Activated CD8-positive, alpha-beta memory T cell treated with anti-CD3 and anti-CD28 coated beads for 36 hours (primary cell): Measurements from ENCODE around the gene MAGI1. TPM values are rescaled to one million over a fixed set of nuclear protein-coding genes. Genes with fewer than 3 reads are reported as not detected.

Experiments used
- CTCF ChIA-PET: fragments of 350-600 bp; sonication (Branson Sonifier 250); formaldehyde crosslinking; loops from one replicate; lab custom pipeline; 2021; ENCODE audit warnings: antibody characterized with exemption; lab: Charles Lee
- POLR2A ChIA-PET: fragments of 350-600 bp; sonication (Branson Sonifier 250); formaldehyde crosslinking; loops from one replicate; lab custom pipeline; 2021; ENCODE audit warnings: antibody characterized with exemption; lab: Charles Lee
- total RNA-seq, 2 experiments: library from RNA; stranded (reverse); gene quantifications; one replicate each; pipeline ENCODE4 v1.2.3, GENCODE V29; 2021

MAGI1 gene
- total RNA-seq, 2 experiments from 2014 or later: 0.38 to 0.53 TPM

DNA sequence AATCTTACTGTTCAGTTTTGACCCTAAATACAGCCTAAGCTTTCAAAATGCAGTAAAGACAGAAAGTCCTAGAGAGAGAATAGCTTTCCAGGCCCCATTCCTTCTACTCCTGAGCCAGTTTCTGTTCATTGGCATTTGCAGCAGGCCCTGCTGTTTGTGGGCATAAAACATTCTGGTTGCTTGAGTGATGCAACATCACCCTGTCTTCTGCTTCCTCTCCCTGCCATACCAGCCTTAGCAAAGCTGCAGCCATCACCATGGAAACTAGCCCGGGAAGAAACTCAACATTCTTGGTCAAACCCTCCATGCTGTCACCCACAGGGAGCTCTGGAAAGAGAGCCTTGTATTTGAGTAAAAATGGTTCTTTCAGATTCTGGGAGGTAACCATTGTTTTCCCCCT is 325.7 kb downstream of the MAGI1 start:
- CTCF ChIA-PET: no interaction called here

GRCh38 chr3:65712140-65712539 is 326.6 kb downstream of the MAGI1 start:
- ChIA-PET CTCF (interaction anchor here (0.6 kb wide), 1 partner anchor 268 kb away, joined by 3 read pairs; no protein-coding TSS in a partner anchor), POLR2A (no interaction called here)

More for the DNA sequence above, 325.7 kb downstream of the MAGI1 start:
- POLR2A ChIA-PET: no interaction called here

DNA sequence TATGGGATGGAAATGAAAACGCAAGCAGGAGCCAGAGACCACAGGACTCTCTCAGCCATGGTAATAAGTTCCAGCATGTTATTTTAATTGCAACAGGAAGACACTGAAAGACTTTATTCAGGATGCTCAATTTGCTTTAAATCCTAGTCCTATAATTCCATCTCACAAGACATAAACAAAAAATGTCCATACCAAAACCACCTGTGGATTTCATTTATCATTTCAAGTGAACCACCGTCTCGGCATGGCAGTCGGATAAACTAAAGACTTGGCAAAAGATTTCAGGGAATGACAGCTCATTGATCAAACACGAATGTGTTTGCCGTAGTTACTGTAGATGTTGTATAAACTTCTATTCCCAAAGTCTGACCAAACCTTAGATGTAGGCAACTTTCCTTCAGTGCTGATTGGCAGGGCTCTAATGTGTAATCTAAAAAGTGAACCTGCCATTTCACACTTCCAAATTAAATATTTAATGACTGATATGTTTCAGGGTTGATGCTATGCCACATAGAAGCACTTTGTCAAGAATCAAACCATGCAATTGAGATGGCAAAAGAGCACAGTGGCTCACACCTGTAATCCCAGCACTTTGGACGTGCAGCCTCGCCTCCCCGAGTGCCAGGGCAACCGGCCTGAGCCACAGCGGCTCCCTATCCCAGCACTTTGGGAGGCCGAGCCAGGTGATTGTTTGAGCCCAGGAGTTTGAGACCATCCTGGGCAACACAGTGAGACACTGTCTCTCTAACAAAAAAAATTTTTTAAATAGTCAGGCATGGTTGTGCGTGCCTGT is 331.7 kb downstream of the MAGI1 start:
- ChIA-PET POLR2A (no interaction called here), CTCF (no interaction called here)

GRCh38 chr3:65706301-65706700 is 332.4 kb downstream of the MAGI1 start:
- CTCF ChIA-PET: no interaction called here
- POLR2A ChIA-PET: no interaction called here

DNA sequence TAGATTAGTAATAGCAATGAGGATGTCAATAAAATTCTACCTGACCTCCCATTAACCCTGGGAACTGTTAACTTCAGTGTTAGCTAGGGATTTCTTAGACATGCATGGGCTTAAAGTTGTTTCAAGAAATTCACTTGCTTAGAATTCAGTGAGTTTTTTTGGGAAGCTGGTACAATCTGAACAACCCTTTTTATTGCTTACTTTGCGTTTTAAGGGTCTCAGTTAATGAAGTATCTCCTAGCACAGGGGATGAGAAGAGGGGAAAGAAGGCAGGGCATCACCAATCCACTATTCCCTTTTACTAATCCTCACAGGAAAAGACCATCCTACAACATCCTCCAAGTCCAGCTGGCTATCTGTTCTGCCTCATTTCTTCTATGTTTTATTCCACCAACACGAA is 334.9 kb downstream of the MAGI1 start:
- CTCF ChIA-PET: no interaction called here
- POLR2A ChIA-PET: no interaction called here

- POLR2A ChIA-PET: no interaction called here
- CTCF ChIA-PET: no interaction called here
Observed at GRCh38 chr3:65703026-65703425, 335.7 kb downstream of the MAGI1 start.

GRCh38 chr3:65702202-65702601 is 336.5 kb downstream of the MAGI1 start:
- CTCF ChIA-PET: no interaction called here
- POLR2A ChIA-PET: no interaction called here

- ChIA-PET CTCF (no interaction called here), POLR2A (no interaction called here)
Observed at GRCh38 chr3:65701516-65701915, 337.2 kb downstream of the MAGI1 start.

DNA sequence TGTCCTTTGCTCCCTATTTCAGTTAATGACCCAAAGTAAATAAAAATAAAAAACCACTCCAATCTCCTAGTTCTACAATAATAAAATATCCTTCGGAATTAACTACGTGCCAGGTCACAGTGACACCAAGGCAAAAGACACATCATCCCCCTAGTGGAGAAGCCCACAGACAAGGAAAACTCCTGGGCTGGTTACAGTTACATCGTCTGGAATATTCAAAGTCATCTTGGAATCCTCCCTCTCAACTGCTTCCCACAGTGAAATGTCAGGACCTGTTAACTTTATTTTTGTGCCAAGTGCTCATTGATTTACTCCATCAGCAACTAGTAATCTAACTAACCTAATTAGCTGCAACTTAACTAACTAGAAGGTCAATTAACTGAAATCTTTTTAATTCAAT is 349.3 kb downstream of the MAGI1 start:
- POLR2A ChIA-PET: no interaction called here
- CTCF ChIA-PET: no interaction called here

GRCh38 chr3:65687741-65688140 is 351.0 kb downstream of the MAGI1 start:
- ChIA-PET CTCF (no interaction called here), POLR2A (no interaction called here)

- POLR2A ChIA-PET: no interaction called here
- CTCF ChIA-PET: no interaction called here
Observed at GRCh38 chr3:65685621-65686235, 353.0 kb downstream of the MAGI1 start.

- POLR2A ChIA-PET: no interaction called here
- CTCF ChIA-PET: no interaction called here
Observed at GRCh38 chr3:65678516-65678915, 360.2 kb downstream of the MAGI1 start.

GRCh38 chr3:65677486-65678010 is 361.2 kb downstream of the MAGI1 start:
- CTCF ChIA-PET: no interaction called here
- POLR2A ChIA-PET: interaction anchor here (0.6 kb wide), 1 partner anchor 721 kb away, joined by 4 read pairs; no protein-coding TSS in a partner anchor

GRCh38 chr3:65676580-65676979 is 362.1 kb downstream of the MAGI1 start:
- CTCF ChIA-PET: no interaction called here
- POLR2A ChIA-PET: no interaction called here

GRCh38 chr3:65675011-65675410 is 363.7 kb downstream of the MAGI1 start:
- ChIA-PET CTCF (no interaction called here), POLR2A (no interaction called here)

DNA sequence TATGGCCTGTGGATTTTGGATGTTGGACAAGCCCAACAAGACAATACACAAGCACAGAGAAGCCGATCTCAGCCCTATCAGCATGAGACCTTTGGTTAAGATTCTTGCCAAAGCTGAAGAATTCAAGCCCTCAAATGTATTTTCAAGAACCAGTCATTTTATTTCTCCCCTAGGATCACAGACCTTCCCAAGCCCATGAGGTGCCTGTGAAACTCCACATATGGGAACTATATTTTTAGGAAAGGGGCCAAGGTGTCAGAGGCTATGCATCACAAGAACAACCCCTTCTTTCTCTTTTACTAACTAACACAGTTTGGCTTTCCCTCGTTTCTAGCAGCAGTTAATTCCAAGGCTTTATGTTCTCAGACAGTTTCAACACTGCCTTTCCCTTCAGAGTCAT is 364.5 kb downstream of the MAGI1 start:
- CTCF ChIA-PET: no interaction called here
- POLR2A ChIA-PET: no interaction called here

- ChIA-PET CTCF (no interaction called here), POLR2A (no interaction called here)
Observed at GRCh38 chr3:65672871-65673815, 365.6 kb downstream of the MAGI1 start.

DNA sequence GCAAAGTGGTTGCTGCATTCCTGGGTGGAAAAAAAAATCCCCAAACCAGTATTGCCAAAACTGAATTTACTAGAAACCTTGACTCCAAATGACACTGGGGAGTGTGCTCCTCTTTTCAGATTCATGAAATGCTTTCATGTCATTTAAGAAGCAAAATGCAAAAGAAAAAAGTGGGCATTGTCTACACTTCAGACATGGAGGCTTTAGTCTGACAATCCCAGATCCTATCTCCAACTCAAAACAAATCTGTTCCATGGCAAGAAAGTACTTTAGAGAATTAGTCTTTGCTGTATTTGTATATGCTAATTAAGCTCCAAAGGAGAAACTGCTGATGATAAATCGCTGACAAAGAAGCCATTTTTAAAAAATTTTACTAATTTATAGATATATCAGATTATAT is 366.7 kb downstream of the MAGI1 start:
- ChIA-PET POLR2A (no interaction called here), CTCF (no interaction called here)

GRCh38 chr3:65671004-65671403 is 367.7 kb downstream of the MAGI1 start:
- ChIA-PET POLR2A (no interaction called here), CTCF (no interaction called here)
